Suppressor macrophage treated with lipopolysaccharide for 4 hours (primary cell): Measurements from ENCODE around the gene IFITM5.
"Not testable (repeated sequence)": the region's sequence is repeated elsewhere in the genome, so short reads cannot be mapped to it uniquely, and the experiment has no call there.

Source experiments
- DNase-seq: peaks from one replicate; pipeline ENCODE4 v3.0.0-alpha.2; 2020

The IFITM5 gene

DNA sequence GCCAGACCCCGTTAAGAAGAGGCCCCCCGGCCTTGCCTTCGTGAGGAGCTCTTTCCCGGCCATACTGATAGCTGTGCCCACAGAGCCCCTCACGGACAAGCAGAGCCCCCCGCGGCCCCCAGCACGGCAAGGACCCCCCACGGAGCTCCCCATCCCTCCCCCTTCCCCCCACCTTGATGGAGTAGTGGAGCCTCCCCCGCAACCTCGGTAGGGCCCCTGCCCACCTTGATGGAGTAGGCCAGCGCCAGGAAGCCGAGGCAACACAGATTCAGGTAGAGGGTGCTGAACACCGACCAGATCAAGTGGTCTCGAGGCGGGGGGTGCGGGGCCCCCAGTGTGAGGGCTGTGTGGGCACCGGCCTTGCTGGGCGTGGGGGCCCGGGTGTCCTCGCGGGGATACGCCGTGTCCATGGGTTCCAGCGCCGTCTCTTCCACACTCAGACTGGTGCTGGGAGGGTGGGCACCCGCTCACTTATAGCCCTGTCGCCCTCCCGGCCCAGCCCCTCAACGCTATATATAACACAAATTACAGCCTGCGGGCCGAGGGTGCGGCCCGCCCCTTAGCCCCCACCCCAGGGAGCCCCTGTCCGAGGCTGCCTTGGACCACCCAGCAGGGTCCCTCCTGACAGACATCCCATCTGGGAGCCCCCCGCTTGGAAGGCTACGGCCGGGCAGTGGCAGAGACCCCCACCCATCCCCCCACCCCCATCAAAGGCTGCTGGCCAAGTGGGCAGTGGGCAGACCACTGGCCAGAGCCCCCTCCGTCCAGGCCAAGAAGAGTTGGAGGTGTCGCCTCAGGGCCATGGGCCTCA lies at the start of gene IFITM5:
TSS of gene IFITM5 (minus strand) at position 446 of the 811 bp plus-strand sequence. CDS start at position 410, 36 bp downstream.
- no peak for DNase-seq

DNA sequence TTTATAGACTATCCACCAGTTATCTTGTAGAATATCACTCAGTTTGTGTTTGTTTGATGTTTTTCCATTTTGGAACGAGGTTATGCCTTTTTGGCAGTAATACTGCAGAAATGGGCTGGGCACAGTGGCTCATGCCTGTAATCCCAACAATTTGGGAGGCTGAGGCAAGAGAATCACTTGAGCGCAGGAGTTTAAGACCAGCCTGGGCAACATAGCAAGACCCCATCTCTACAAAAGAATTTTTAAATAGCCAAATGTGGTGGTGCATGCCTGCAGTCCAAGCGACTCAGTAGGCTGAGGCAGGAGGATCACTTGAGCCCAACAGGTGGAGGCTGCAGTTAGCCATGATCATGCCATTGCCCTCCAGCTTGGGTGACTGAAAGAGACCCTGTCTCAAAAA lies 47.2 kb upstream of the IFITM5 start:
- no peak for DNase-seq

DNA sequence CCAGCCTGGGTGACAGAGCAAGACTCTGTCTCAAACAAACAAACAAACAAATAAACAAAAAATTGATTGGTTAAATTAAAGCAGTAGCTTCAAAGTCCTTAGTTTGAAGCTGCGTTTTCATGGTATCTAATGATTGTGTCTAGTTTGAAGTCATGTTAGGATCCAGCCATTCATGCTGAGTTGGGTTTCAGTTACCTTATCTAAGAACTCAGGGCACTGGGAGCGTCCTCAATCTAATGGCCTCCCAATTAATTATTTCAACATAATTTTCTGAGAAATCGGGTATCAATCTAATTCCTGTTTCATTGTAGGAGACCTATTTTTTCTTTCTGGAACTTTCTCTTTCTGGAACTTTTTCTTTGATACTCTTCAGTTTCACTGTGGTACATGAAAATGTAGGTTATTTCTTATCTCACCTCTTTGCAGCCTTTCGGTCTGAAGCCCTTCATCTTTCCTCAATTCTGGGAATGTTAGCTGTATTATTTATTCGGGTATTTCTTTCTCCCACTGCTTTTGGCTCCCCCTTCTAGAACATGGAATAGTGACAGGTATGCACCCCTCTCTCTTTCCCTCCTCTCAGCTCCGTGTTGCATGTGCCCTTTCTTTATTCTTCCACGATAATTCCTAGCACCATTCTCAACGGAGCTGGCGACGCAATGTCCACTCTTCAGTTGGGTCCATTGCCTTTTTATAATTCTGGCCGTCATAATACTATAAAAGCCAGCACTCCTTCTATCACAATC lies 45.7 kb upstream of the IFITM5 start:
- no peak for DNase-seq

DNA sequence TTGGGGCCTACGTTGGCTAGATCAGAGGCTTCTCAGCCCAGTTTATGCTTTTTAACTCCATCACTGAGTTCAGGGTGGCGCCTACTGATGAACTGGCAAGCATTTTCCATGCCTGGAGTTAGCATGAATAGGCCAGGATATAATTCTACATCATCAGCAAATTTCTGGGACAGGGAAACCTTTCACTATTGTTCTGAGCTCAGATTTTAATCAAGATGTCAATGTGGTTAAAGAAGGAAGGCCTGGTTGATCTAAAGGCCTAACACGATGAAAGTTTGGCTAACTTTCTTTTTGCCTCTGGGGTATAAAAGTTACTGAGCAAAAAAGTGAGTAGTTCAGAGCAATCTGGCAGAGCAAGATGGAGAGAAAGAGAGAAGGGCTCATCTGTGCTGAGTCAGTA lies 43.0 kb upstream of the IFITM5 start:
- DNase-seq: no peak

DNA sequence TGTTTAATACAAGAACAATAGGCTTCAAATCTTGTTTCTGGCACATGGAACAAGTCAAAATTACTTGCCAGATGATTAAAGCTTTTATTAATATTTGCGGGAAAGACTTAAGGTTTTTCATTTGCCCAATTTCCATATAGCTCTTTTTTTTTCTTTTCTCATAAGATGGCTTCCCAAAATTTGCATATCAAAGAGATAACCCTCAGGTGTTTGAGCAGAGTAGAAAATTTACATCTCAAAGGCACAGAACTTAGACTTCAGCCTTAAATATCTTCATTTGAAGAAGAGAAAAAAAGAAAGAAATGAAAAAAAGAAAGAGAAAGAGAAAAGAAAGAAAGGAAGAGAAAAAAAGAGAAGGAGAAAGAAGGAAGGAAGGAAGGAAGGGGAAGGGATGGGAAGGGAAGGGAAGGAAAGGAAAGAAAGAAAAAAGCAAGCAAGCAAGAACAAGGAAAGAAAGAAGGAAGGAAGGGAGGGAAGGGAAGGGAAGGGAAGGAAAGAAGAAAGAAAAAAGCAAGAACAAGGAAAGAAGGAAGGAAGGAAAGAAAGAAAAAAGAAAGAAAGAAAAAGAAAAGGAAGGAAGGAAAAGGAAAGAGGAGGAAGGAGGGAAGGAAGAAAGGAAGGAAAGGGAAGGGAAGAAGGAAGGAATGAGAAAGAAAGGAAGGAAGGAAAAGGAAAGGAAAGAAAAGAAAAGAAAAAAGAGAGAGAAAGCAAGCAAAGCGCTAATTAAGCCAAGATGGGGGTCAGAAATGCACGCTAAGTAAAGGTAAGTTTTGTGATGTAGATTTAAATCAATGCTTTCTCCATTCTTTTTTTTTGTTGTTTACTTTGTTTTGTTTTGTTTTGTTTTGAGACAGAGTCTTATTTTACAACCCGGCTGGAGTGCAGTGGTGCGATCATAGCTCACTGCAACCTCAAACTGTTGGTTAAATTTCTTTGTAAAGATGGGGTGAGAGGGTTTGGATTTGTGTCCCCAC lies 41.5 kb upstream of the IFITM5 start:
- no peak for DNase-seq

DNA sequence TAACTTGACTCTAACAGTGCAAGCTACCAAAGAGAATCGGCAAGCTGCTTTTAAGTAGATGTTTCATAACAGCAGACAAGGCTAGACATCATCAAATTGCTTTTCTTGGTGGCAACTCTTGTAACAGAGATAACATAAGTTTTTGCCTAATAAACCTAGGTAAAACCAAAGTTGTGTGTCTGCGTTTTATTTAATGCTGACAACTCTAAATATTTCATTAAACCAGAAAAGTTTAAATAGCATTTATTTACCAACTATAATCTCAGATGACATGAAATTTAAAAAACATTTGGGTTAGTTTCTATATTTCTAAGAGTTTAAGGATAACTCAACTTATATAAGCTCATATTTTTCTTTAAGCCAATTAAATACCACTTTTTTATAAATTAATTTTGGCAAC lies 40.6 kb upstream of the IFITM5 start:
- DNase-seq: no peak

DNA sequence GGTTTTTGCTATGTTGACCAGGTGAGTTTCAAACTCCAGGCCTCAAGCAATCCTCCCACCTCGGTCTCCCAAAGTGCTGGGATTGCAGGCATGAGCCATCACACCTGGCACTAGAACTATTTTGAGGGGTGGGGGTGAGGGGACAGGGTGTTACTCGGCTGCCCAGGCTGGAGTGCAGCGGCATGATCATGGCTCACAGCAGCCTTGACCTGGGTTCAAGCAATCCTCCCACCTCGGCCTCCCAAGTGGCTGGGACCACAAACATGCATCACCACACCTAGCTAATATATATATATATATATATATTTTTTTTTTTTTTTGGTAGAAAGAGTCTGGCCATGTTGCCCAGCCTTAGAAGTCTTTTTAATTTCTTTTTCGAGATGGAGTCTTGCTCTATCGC lies 38.4 kb upstream of the IFITM5 start:
- DNase-seq: no peak

DNA sequence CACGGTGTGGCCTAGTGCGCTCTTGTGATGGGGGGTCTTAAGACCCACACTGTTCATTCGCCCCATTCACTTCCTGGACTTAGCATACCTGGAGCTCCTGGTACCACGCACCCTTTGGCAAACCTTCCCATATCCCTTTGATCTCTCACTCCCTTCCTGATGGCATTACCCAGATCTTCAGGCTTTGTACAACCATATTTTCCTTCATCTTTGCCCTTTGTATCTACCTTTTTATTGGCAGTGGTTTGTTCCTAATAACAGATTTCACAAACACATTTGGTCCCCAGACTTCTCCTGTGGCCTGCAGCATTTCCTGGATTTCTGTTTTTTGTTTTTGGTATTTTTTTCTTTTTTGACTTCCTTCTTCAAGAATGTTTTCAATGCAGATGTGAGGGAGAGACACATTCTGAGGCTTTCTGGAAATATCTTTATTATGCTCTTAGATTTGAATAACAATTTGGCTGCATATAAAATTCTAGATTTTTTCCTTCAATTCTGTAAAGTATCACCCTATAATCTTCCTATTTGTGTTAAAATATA lies 37.4 kb upstream of the IFITM5 start:
- no peak for DNase-seq

DNA sequence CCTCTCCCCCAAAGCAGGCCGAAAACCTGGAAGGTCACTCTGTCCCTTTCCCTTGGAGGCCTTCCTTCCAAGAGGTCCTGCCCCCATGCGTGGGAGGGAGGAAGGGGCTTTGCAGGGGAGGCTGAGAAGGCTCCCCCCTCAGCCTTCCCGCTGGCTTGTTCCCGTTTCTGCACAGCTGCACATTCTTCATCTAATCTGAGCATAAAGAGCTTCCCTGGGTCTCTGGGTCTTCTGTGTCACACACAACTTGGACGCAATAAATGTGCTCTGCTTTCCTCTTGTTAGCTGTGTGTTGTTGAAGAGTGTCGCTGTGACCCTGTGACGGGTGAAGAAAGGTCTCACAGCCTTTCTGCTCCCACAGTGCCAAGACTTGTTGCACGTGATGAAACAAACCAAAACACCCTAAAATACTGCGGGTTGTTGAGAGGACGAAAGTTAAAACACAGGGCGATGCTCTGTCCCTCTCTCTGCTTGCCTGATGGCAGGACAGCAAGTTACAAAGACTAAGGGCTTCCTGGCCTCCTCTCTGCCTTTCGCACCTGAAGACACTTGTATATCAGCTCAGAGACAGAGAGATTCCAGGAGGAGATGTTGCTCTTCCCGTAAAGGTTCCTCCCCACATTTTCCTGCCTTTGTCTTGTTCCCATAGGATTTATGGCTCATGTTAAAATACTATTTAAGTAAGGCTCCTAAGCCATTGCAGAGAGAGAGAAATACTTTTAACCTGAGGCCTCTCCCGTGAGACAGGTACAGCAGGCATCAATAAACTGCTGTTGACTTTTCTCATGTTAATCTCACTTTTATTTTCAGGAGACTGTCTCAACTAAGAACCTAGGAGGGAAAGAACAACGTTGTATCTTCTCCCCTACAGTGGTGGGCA lies 36.7 kb upstream of the IFITM5 start:
- DNase-seq: peak; percentile 54

DNA sequence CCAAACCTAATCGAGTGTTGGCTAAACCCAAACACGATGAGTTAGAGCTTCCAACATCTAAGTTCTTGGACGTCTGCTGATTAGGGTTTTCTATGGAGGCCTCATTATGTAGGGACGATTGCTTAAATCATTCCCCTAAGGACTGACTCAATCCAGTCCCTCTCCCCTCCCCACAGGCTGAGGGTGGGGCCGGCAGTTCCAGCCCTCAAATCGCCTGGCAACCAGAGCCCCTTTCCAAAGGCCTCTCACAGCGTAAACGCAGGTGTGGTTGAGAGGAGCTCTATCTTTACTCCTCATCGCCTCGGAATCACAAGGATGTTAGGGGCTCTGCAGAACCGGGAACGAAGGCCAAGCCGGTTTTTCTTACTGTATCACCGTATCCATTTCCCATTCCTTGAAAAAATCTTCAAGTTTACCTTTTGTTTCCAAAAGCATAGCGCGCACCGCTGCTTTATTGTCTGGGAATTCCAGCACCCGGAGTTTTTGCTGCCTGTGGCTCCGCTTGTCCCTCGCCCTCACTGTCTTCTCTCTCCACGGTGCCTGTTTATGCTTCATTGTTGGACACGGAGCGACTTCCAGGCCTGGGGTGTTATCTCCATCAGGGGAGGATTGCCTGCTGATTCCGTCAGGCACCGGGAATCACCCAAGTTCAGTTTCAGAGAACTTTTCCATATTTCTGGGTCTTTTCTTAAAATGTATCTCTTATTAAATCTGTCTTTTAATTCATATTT lies 35.1 kb upstream of the IFITM5 start:
- no peak for DNase-seq

DNA sequence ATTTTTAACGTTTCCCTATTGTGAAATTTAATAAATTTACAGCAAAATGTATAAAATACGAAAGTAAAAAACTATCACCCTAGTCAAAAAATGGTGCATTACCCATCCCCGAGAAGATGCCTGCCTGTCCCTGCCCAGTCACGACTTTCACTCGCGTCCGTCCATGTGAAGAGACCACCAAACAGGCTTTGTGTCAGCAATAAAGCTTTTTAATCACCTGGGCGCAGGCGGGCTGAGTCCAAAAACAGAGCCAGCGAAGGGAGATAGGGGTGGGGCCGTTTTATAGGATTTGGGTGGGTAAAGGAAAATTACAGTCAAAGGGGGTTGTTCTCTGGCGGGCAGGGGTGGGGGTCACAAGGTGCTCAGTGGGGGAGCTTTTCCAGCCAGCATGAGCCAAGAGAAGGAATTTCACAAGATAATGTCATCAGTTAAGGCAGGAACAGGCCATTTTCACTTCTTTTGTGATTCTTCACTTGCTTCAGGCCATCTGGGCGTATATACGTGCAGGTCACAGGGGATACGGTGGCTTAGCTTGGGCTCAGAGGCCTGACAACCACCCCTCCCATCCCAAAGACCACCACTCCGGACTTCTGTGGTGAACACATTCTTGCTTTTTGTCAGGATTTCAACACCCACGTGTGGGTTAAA lies 34.4 kb upstream of the IFITM5 start:
- not testable (repeated sequence) for DNase-seq

GRCh38 chr11:332651-333480 lies 33.5 kb upstream of the IFITM5 start:
- DNase-seq: no peak

DNA sequence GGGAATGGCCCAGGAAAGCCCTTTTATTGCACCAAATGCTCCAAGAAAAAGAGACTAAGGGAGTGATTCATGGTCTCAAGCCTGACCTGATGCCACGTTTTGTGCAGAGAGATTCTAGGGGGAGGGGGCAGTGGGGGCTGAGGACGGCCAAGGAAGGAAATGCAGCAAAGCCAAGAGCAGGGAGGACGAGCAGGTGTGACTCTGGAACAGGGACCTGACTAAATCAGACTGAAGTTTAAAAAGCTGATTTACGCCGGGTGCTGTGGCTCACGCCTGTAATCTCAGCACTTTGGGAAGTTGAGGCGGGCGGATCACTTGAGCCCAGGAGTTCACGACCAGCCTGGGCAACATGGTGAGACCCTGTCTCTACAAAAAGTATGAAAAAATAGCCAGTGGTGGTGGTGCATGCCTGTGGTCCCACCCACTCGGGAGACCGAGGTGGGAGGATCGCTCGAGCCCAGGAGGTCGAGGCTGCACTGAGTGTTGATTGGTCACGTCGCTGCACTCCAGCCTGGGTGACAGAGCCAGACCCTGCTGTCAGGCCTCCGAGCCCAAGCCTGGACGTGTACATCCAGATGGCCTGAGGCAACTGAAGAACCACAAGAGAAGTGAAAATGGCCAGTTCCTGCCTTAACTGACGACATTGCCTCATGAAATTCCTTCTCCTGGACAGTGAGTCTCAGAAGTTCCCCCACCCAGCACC lies 32.2 kb upstream of the IFITM5 start:
- DNase-seq: peak; percentile 9

GRCh38 chr11:330694-331357 lies 31.5 kb upstream of the IFITM5 start:
- DNase-seq: no peak

- DNase-seq: no peak
Observed at GRCh38 chr11:330307-330693, 31.0 kb upstream of the IFITM5 start.

- no peak for DNase-seq
Observed at GRCh38 chr11:329886-330253, 30.5 kb upstream of the IFITM5 start.

GRCh38 chr11:328516-329100 lies 29.3 kb upstream of the IFITM5 start:
- DNase-seq: not testable (repeated sequence)

GRCh38 chr11:328012-328411 lies 28.7 kb upstream of the IFITM5 start:
- DNase-seq: no peak
